DMS79 (cell line): Measurements from ENCODE around the gene UBTD1.
"Not testable (repeated sequence)": the region's sequence is repeated elsewhere in the genome, so short reads cannot be mapped to it uniquely, and the experiment has no call there.

ENCODE experiments used
- DNase-seq: peaks from one replicate; lab custom pipeline; 2025; lab: John Stamatoyannopoulos, UW

The UBTD1 gene

DNA sequence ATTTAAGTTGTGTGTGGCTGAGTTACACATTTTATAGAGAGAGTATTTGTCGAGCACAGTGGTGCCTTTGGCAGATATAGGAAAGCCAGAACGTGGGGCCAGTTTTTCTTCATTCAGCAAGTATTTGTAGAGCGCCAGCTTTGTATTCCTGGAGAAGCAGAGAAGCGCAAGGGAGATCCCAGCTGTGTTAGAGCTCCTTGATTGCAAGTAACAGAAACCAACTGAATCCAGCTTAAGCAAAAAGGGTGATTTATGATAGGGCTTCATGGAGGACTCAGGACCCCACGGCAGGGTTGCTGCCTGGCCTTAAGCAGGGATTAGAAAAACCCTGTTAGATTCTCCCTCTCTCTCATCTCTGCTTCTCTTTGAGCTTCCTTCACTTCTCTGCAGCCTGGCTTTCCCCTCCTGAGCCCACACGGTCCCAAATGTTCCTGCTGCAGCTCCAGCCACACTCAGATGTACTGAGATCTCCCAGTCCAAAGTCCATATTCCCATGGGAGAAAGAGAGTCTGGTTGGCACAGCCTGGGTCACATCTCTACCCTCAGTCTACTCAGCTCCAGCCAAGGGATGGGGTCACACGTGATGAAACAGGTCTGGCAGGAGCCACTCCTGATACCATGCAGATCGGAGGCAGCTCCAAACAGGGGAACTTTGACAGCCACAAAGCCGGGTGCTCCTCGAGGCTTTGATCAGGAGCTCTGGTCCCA lies 16.7 kb downstream of the UBTD1 start:
- no peak for DNase-seq

- DNase-seq, result no peak
Measured at GRCh38 chr10:97517096-97517750, 18.5 kb downstream of the UBTD1 start.

GRCh38 chr10:97517778-97518300 lies 19.1 kb downstream of the UBTD1 start:
- peak; percentile 26 for DNase-seq

DNA sequence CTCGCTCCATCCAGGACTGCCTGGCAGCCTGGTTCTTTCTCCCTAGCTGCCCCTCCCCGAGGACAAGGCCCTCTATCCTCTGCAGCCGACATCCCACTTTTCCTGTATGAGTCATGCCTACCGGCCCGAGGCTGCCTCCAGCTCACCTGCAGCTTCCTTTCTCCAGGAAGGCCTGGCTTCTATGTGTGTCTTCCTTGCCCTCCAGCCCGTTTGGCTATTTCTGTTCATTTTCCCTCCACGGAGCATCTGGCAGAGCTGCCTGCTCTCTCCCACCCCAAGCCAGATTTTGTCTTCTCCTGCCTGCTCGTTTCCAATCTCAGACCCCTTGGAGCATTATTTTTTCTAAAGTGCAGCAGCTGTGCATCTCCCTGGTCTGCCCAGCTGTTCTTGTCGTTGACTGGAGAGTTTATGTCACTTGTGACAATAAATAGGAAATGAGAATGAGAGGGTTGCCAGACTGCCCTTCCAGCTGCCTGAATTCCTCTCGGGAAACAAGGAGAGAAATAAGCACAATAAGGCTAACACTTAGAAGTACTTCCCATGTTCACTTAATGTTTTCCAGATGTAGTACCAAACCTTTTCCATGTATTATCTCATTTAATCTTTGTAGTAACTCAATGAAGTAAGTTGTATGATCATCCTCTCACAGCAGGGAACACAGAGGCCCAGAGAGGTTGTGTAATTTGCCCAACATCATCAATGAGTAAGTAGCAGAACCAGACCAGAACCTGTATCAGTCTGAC lies 19.7 kb downstream of the UBTD1 start:
- no peak for DNase-seq

GRCh38 chr10:97519342-97519741 lies 20.6 kb downstream of the UBTD1 start:
- DNase-seq, result no peak

- DNase-seq, result no peak
Measured at GRCh38 chr10:97520520-97520919, 21.8 kb downstream of the UBTD1 start.

GRCh38 chr10:97520978-97521761 lies 22.4 kb downstream of the UBTD1 start:
- DNase-seq, result no peak

- DNase-seq, result no peak
Measured at GRCh38 chr10:97522071-97522470, 23.3 kb downstream of the UBTD1 start.

DNA sequence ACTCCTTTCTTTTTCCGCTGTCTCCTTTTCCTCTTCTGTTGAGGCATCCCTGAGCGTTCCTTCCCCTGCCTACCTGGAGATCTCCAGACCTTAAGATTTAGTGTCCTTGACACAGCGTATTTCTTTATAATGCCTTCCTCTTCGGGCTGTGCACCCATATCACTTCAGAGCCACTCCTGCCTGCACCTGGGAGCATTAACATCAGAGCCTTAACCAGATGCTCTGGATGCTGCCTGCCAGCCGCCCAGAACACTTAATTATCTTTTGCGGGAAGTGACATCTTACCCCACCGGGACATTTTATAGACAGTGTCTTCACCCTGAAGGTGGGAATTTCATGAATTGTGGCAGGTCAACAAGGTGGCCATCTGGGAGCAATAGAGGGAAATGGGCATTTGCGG lies 24.2 kb downstream of the UBTD1 start:
- no peak for DNase-seq

GRCh38 chr10:97525086-97525485 lies 26.4 kb downstream of the UBTD1 start:
- DNase-seq, result no peak

DNA sequence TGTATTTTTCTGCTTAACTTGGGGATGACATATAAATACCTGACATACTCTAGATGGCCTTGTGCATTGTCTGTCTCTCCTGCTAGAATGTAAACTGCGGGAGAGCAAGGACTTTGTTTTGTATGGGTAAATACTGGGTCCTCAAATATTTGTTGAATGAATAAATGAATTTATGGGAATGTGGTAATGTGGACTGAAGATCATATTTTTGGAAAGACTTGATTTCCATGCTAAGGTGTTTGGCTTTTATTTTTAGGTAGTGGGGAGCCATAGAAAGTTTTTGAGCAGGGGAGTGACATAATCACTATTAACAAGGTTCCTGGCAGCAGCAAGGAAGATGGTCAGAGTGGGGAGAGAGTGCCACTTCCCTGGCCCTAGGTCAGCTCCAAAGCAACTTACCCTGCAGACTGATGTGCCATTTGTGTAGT lies 27.0 kb downstream of the UBTD1 start:
- no peak for DNase-seq

GRCh38 chr10:97528876-97529275 lies 30.2 kb downstream of the UBTD1 start:
- DNase-seq, result not testable (repeated sequence)

- no peak for DNase-seq
Measured at GRCh38 chr10:97529685-97530465, 31.2 kb downstream of the UBTD1 start.

GRCh38 chr10:97531401-97531986 lies 32.8 kb downstream of the UBTD1 start:
- DNase-seq, result no peak

DNA sequence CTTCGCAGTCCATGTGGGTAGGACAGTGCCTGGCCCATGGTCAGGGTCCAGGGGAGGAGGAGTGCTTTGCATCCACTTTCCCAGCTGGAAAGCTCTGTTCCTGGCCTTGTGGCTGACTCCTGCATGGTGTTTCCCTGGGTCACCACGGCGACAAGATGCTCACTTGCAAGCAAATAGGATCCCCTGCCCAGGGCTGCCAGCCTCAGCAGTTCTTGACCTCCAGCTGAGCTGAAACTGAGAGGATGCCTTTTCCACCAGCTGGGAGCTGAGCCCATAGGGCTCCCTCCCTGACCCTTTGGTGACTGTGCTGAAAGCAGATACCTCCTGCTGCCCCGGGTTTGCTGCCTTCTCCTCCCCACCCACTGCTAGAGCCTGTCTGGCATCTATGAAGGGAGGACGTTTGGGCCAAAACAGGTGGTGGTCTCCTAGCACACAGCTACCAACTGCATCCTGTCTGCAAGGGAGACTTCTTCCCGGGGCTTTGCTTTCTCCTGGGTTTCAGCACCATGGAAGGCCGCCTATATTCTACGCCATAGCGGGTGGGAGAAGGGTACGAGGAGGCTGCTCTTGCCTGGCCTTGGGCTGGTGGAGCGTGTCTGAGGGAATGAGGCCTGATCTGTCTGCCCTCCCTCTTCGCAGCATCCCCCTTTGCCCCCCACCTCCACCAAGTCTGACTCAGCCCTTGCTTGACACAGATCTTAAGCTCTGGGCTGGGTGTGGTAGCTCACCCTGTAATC lies 34.4 kb downstream of the UBTD1 start:
- no peak for DNase-seq

DNA sequence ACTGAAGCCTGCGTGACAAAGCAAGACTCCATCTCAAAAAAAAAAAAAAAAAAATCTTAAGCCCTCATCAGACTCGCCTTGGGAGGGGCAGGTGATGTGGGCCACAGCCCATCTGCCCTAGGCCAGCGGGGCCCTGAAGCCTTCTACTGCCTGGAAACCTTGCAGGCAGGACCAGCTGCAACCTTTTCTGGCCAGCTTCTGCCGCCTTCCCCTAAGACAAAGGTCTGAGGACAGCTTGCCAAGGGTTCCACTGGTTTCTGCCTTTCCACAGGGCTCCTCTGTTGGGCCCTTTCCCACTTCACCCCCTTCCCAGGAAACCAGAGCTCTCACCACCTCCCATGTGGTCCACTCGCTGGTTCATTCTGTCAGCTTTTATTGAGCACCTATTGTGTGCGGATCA lies 35.2 kb downstream of the UBTD1 start:
- DNase-seq, result no peak

GRCh38 chr10:97534746-97535367 lies 36.1 kb downstream of the UBTD1 start:
- DNase-seq, result no peak

GRCh38 chr10:97537186-97537869 lies 38.6 kb downstream of the UBTD1 start:
- no peak for DNase-seq

GRCh38 chr10:97538411-97538810 lies 39.7 kb downstream of the UBTD1 start:
- DNase-seq, result no peak
